Measurements from ENCODE around the gene CAMK1D. TPM values are rescaled to one million over a fixed set of nuclear protein-coding genes. Genes with fewer than 3 reads are reported as not detected.

Gene CAMK1D
- total RNA-seq, 4 donors from 2014 or later, result 29.7 to 36.7 (median 33.3) TPM

DNA sequence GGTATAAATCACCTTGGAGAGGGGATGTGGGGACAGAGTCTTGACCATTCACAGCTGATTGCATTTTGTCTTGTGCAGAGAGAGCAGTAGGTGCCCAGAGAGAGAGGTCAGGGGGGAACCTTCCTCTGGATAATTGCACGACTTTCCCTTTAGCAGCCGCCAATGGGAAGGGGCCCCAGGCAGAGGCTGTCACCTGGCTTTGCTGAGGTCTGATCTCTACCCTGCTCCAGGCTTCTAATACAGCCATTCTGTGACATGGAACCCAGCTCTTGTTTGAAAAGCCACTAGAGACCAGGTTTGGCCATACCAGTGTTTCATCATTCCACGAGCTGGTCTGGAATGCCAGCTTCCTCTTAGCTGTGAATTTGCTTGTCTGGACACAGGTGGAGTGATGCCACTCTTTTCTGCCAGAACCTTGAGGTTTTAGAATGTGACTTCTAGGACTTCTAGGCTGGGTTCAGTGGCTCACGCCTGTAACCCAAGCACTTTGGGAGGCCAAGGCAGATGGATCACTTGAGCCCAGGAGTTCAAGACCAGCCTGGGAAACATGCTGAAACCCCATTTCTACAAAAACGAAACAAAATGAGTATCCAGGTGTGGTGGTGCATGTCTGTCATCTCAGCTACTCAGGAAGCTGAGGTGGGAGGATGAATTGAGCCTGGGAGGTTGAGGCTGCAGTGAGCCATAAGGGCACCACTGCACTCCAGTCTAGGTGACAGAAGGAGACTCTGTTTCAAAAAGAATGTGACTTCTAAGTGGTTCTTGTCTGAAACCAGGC, 159.9 kb downstream of the CAMK1D start:
- peak in 1 of 2 donors; percentile 56 for DNase-seq (ENCODE audit: low spot score in 2 of 2)
- TF ChIP-seq POLR2A (IDR thresholded peaks at IDR 0.05), result no peak
- no peak for TF ChIP-seq CTCF (IDR thresholded peaks at IDR 0.05)
- intact Hi-C loops (cut with DNase I; ENCODE audit: low total_unique reads), result no loop called here
- no peak overlapping the region for H3K4me3 ChIP-seq (ENCODE audit: low read depth, poor library complexity, severe bottlenecking)
- WGBS, 2 donors, result 89 to 92% methylated on average over 5 of the region's 5 CpGs

DNA sequence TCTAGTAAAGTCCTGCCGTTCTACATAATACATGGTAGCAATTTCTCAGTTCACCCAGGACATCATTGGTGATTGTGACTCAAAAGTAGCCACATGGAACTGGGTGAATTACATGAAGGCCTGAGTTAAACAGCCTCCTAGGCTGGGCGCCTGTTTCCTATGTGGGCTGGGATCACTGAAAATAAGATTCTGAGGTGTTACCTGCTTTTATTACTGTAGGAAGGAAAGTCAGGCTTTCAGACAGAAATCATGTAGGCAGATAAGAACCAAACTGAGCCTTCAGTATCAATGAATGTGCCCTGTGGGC, 160.4 kb downstream of the CAMK1D start:
- 97% methylated on average over 2 of the region's 2 CpGs for WGBS, 2 donors
- DNase-seq (ENCODE audit: low spot score in 2 of 2), result peak in 1 of 2 donors; percentile 14
- no peak overlapping the region for H3K4me3 ChIP-seq (ENCODE audit: low read depth, poor library complexity, severe bottlenecking)
- intact Hi-C loops (cut with DNase I; ENCODE audit: low total_unique reads), result no loop called here
- TF ChIP-seq POLR2A (IDR thresholded peaks at IDR 0.05) (no peak), CTCF (IDR thresholded peaks at IDR 0.05) (no peak)

GRCh38 chr10:12510501-12510941, 161.2 kb downstream of the CAMK1D start:
- intact Hi-C loops (cut with DNase I; ENCODE audit: low total_unique reads), result no loop called here
- 66 to 72% methylated on average over 8 of the region's 8 CpGs for WGBS, 2 donors
- DNase-seq (ENCODE audit: low spot score in 2 of 2), result peak in 1 of 2 donors; percentile 53
- TF ChIP-seq CTCF (IDR thresholded peaks at IDR 0.05) (no peak), POLR2A (IDR thresholded peaks at IDR 0.05) (no peak)
- no peak overlapping the region for H3K4me3 ChIP-seq (ENCODE audit: low read depth, poor library complexity, severe bottlenecking)

GRCh38 chr10:12510984-12511383, 161.6 kb downstream of the CAMK1D start:
- H3K4me3 ChIP-seq (ENCODE audit: low read depth, poor library complexity, severe bottlenecking), result no peak overlapping the region
- DNase-seq (ENCODE audit: low spot score in 2 of 2), result peak in 1 of 2 donors; percentile 56
- no peak for TF ChIP-seq POLR2A (IDR thresholded peaks at IDR 0.05)
- no peak for TF ChIP-seq CTCF (IDR thresholded peaks at IDR 0.05)
- 65% methylated on average over 4 of the region's 4 CpGs for WGBS, 2 donors
- intact Hi-C loops (cut with DNase I; ENCODE audit: low total_unique reads), result no loop called here

DNA sequence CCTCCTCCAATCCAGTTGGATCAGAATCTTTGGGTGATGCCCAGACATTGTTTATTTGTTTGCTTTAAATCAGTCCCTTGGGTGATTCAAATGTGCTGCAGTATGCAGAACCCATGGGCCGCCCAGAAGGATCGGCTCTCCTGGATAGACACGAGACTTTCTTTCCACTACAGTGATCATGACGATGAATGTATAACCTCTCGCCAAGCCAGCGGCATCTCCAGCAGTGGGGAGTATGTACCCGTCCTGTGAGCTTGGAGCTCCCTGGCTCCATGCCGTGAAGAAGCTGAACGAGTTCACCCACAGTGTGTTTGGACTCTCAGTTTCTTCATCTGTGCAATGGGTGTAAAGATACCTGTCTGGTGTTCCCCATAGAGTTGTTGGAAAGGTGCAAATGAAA, 162.3 kb downstream of the CAMK1D start:
- TF ChIP-seq CTCF (IDR thresholded peaks at IDR 0.05) (no peak), POLR2A (IDR thresholded peaks at IDR 0.05) (no peak)
- DNase-seq (ENCODE audit: low spot score in 2 of 2), result peak in 1 of 2 donors; percentile 68
- no peak overlapping the region for H3K4me3 ChIP-seq (ENCODE audit: low read depth, poor library complexity, severe bottlenecking)
- intact Hi-C loops (cut with DNase I; ENCODE audit: low total_unique reads), result no loop called here
- WGBS, 2 donors, result 91 to 92% methylated on average over 9 of the region's 9 CpGs
